Hepatic stellate cell (primary cell): ENCODE results near the gene LGALS9.
"Not testable (repeated sequence)": the region's sequence is repeated elsewhere in the genome, so short reads cannot be mapped to it uniquely, and the experiment has no call there.

ENCODE experiments used
- DNase-seq: peaks from one replicate; pipeline ENCODE4 v3.0.0; 2011; ENCODE audit warnings: low spot score

LGALS9 gene

GRCh38 chr17:27690882-27691281 is 59.9 kb downstream of the LGALS9 start:
- no peak for DNase-seq

- DNase-seq: not testable (repeated sequence)
Measured at GRCh38 chr17:27695254-27695814, 64.3 kb downstream of the LGALS9 start.
